Measurements from ENCODE around the gene PORCN.

Gene PORCN

GRCh38 chrX:48508400-48509244 lies at the start of gene PORCN:
Gene PORCN (plus strand): TSS chrX:48508992. CDS start chrX:48509821, 829 bp downstream.
- DNase-seq, result peak; percentile 60

- no peak for DNase-seq
Measured at GRCh38 chrX:48459483-48459882, 49.3 kb upstream of the PORCN start.

GRCh38 chrX:48460031-48460430 lies 48.8 kb upstream of the PORCN start:
- no peak for DNase-seq

- no peak for DNase-seq
Measured at GRCh38 chrX:48460606-48461005, 48.2 kb upstream of the PORCN start.

GRCh38 chrX:48461830-48462229 lies 47.0 kb upstream of the PORCN start:
- DNase-seq, result no peak

GRCh38 chrX:48465336-48465933 lies 43.4 kb upstream of the PORCN start:
- DNase-seq, result no peak

GRCh38 chrX:48466696-48467095 lies 42.1 kb upstream of the PORCN start:
- DNase-seq, result no peak

GRCh38 chrX:48467281-48467761 lies 41.5 kb upstream of the PORCN start:
- no peak for DNase-seq

GRCh38 chrX:48468247-48468671 lies 40.5 kb upstream of the PORCN start:
- DNase-seq, result no peak

- DNase-seq, result no peak
Measured at GRCh38 chrX:48468693-48469691, 39.8 kb upstream of the PORCN start.

GRCh38 chrX:48470110-48470832 lies 38.5 kb upstream of the PORCN start, which contains the start of gene SLC38A5:
Gene SLC38A5 (minus strand): TSS chrX:48470260. CDS start chrX:48467924, 2,336 bp downstream.
- DNase-seq, result no peak

GRCh38 chrX:48470833-48471118 lies 38.0 kb upstream of the PORCN start:
- DNase-seq, result no peak

- DNase-seq, result no peak
Measured at GRCh38 chrX:48471504-48471903, 37.3 kb upstream of the PORCN start.

- no peak for DNase-seq
Measured at GRCh38 chrX:48472225-48472624, 36.6 kb upstream of the PORCN start.

- no peak for DNase-seq
Measured at GRCh38 chrX:48472851-48473703, 35.7 kb upstream of the PORCN start.

GRCh38 chrX:48473704-48473990 lies 35.1 kb upstream of the PORCN start:
- DNase-seq, result no peak

GRCh38 chrX:48474127-48474526 lies 34.7 kb upstream of the PORCN start:
- DNase-seq, result peak; percentile 21

GRCh38 chrX:48474581-48474980 lies 34.2 kb upstream of the PORCN start:
- no peak for DNase-seq

- DNase-seq, result no peak
Measured at GRCh38 chrX:48475296-48475695, 33.5 kb upstream of the PORCN start.

- DNase-seq, result peak; percentile 84
Measured at GRCh38 chrX:48475774-48476577, 32.8 kb upstream of the PORCN start, which contains the start of gene FTSJ1. Gene FTSJ1 (plus strand): TSS chrX:48476199. CDS start chrX:48478048, 1,849 bp downstream.

GRCh38 chrX:48476919-48477318 lies 31.9 kb upstream of the PORCN start:
- no peak for DNase-seq
